Hindlimb muscle (tissue), 1 donor: ENCODE results near the gene GNAS-AS1. TPM values are rescaled to one million over a fixed set of nuclear protein-coding genes. Genes with fewer than 3 reads are reported as not detected.

Source experiments
- DNase-seq: peaks from one replicate; pipeline ENCODE4 v3.0.0-alpha.2; 2013
- polyA plus RNA-seq: library from polyadenylated mRNA; unstranded; fragments of 120-200 nt; gene quantifications from one replicate; pipeline ENCODE4 v1.2.1, GENCODE V29; 2013; ENCODE audit not compliant: insufficient read length

GNAS-AS1 gene
- polyA plus RNA-seq, 1 donor: 2.5 TPM

DNA sequence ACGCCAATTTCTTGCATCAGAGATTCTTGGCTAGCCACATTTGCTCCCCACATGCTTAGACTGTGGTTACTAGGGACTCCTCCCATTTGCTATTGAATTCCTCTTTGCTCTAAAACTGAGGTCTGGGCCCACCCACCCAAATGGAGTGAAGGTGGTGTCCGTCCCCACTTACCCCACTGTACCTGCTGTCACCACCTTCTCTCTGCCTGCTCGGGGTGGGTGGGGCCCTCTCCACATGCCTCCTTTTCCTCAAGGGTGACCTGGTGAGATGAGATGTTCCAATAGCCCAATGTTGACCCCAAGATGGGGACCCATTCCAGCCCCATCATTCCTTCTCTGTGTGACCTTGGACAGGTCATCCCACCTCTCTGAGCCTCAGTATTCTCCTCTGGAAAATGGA, 74.6 kb downstream of the GNAS-AS1 start:
- no peak for DNase-seq

DNA sequence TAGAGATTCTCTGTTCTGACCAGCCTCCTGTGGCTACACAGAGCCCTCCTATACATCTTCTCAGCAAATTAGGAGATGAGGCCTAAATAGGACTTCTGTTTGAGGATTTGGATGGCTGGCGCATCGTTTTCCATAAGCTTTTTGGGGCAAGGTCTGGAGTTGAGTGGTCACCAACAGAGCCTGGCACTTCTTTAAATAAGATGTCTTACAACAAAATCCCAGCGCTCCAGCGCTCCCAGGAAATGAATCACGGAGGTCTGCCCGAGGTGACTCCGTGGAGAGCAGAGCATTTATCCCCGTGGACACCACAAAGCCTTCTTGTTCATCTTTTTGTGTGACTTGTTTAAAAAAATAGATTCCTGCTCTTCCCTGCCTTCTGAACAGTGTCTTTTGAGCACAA, 75.3 kb downstream of the GNAS-AS1 start:
- DNase-seq: no peak

DNA sequence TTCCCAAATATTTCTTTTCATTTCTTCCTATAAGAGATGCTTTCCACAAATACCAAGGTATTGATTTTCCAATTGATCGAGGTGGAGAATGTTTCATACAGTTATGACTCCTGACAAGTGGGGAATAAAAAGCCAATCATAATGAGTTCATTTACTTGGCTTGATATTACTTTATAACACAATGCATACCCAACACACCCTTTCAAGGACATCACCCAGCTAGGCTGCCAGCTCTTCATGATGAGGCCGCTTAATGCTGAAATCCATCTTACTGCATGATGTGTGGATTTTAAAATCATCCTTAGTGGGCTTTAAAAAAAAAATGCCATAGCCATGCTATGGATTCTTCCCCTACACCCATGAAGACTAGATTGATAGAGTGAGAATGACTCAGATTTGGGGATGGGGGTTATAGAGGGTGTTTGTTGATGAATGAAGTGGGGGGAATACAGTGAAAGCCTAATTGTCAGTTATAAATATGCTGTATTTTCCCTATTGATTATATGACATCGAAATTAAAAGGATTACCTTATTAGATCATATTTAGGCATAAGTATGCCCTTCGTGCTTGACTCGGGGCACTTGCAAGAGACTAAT, 75.9 kb downstream of the GNAS-AS1 start:
- DNase-seq: no peak

DNA sequence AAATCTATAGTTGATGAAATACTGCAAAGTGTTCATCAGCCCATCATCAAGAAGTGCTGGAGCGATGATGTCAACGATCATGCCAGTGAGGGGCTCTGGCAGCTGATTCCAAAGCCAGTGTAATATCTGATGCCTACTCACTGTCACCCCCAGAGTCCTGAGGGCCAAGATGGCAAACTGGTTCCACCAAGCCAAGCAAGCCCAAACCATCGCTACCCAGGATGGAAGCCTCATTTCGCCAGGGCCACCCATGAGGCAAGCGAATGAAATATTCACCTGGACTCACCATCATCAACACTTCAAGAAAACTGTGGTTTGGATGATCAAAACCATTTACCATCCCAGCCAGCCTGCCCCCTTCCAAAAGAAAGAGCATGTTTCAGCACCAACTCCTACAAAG, 76.5 kb downstream of the GNAS-AS1 start:
- no peak for DNase-seq

DNA sequence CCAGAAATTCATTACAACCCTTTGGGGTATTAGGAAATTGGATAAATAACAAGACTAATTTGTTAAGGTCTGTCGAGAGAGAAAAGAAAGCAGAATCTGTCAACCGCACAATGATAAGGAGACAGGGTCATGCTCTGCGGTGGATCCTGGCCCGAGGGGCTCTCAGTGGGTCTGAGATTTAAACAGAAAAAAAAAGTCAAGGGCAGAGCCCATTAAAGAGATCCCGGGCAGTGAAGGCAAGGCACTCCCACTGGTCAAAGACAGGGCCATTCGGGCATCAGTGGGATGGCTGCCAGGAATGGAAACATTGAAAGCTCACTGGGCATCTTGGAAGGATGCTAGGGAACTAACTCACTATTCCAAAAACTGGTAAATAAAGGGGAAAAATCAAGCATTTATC, 77.9 kb downstream of the GNAS-AS1 start:
- DNase-seq: no peak

Other genes with a start within 250 kb of the GNAS-AS1 start
- 71.0 TPM for gene STX16, start 199.6 kb downstream of the GNAS-AS1 start, polyA plus RNA-seq
- gene NPEPL1, start 158.1 kb downstream of the GNAS-AS1 start, polyA plus RNA-seq: 42.6 TPM
- 3,728 TPM for gene GNAS, start 1.8 kb upstream of the GNAS-AS1 start, polyA plus RNA-seq
- 61.0 TPM for gene NELFCD, start 130.4 kb upstream of the GNAS-AS1 start, polyA plus RNA-seq
- gene CTSZ, start 156.4 kb upstream of the GNAS-AS1 start, polyA plus RNA-seq: 77.6 TPM
- gene TUBB1, start 168.5 kb upstream of the GNAS-AS1 start, polyA plus RNA-seq: 0.67 TPM
- 140 TPM for gene ATP5F1E, start 181.4 kb upstream of the GNAS-AS1 start, polyA plus RNA-seq
- 40.5 TPM for gene PRELID3B, start 191.9 kb upstream of the GNAS-AS1 start, polyA plus RNA-seq